K562 (cell line): ENCODE results near the gene TCEA3.

ENCODE experiments used
- CBX5 ChIP-seq: IDR thresholded peaks from 2 replicates; pipeline ENCODE4 v1.6.1; 2014; ENCODE audit warnings: low read depth, borderline replicate concordance
- KLF16 ChIP-seq: IDR thresholded peaks from 2 replicates; pipeline ENCODE4 v1.6.1; 2016; ENCODE audit warnings: antibody characterized with exemption
- LEF1 ChIP-seq: fragments of 450-650 bp; IDR thresholded peaks from 2 replicates; pipeline ENCODE4 v1.6.1; 2016; ENCODE audit warnings: mild to moderate bottlenecking
- NR2C2 ChIP-seq, 2 experiments: fragments of 200-800 bp in 1 of 2; sonication (Bioruptor generic) in 1 of 2; sonication (generic) in 1 of 2; formaldehyde crosslinking in 1 of 2; IDR thresholded peaks; 2 replicates each; pipeline versions ENCODE4 v1.6.1 to v1.8.0; 2016 to 2022; ENCODE audit warnings: mild to moderate bottlenecking in 1 of 2, missing compliant biosample characterization in 1 of 2, missing genetic modification characterization in 1 of 2, missing genetic modification reagents in 1 of 2
- TAF1 ChIP-seq: IDR thresholded peaks from 2 replicates; pipeline ENCODE4 v1.6.1; 2011; ENCODE audit warnings: mild to moderate bottlenecking, low read length, moderate library complexity; ENCODE audit not compliant: insufficient read depth, control insufficient read depth, severe bottlenecking; ENCODE audit errors: extremely low read depth
- TOE1 ChIP-seq, 2 experiments: fragments of 450-650 bp in 1 of 2; sonication (generic) in 1 of 2; formaldehyde crosslinking in 1 of 2; IDR thresholded peaks; 2 replicates each; pipeline versions ENCODE4 v1.7.1 to v1.8.0; 2016 to 2022; ENCODE audit warnings: borderline replicate concordance in 2 of 2, mild to moderate bottlenecking in 2 of 2, antibody characterized with exemption in 1 of 2, inconsistent platforms in 1 of 2, low read depth in 1 of 2, missing genetic modification reagents in 1 of 2, moderate library complexity in 1 of 2
- ZNF134 ChIP-seq: fragments of 250-450 bp; sonication (Bioruptor Pico); conservative IDR thresholded peaks from 2 replicates; pipeline ENCODE4 v1.4.0; 2020
- TF ChIP-seq, protein P1 (sequence below), 3 experiments: IDR thresholded peaks in 2 of 3; conservative IDR thresholded peaks in 1 of 3; 2 replicates each; pipeline ENCODE4 v1.5.1; 2011 to 2012; ENCODE audit warnings: low read length in 3 of 3, mild to moderate bottlenecking in 3 of 3, control low read depth in 2 of 3, improper control_type of control experiment in 1 of 3, inconsistent platforms in 1 of 3, low read depth in 1 of 3, mixed read lengths in 1 of 3, moderate library complexity in 1 of 3; ENCODE audit not compliant: insufficient read depth in 2 of 3

DNA sequence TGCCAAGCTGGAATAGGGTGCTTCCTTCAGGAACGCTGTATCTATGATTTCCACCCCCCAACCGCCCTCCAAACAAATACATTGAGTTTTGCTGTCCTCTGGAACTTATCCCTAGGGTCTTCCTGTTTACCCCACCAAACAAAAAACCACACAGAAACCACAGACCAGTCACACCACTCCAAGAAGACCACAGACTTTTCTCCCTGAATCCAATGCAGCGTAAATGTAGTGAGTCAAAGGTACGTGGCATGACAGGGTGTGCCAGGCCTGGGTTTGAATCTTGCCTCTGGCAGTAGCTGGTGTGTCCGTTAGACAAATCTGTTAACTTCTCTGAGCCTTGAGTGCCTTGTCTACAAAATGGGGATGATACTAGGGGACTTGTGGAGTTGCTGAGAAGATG lies 31.7 kb upstream of the TCEA3 start:
- TF ChIP-seq TOE1 (IDR thresholded peaks at IDR 0.05; ENCODE audit: borderline replicate concordance) (no peak), TOE1 (CRISPR knock-in tag; IDR thresholded peaks at IDR 0.05; ENCODE audit: borderline replicate concordance, low read depth) (no peak), KLF16 (no peak), NR2C2 (CRISPR knock-in tag; IDR thresholded peaks at IDR 0.05) (no peak), NR2C2 (tag; IDR thresholded peaks at IDR 0.05) (no peak), TAF1 (no peak), ZNF134 (CRISPR knock-in tag) (no peak), CBX5 (no peak), LEF1 (no peak)
- TF ChIP-seq, protein P1, sequence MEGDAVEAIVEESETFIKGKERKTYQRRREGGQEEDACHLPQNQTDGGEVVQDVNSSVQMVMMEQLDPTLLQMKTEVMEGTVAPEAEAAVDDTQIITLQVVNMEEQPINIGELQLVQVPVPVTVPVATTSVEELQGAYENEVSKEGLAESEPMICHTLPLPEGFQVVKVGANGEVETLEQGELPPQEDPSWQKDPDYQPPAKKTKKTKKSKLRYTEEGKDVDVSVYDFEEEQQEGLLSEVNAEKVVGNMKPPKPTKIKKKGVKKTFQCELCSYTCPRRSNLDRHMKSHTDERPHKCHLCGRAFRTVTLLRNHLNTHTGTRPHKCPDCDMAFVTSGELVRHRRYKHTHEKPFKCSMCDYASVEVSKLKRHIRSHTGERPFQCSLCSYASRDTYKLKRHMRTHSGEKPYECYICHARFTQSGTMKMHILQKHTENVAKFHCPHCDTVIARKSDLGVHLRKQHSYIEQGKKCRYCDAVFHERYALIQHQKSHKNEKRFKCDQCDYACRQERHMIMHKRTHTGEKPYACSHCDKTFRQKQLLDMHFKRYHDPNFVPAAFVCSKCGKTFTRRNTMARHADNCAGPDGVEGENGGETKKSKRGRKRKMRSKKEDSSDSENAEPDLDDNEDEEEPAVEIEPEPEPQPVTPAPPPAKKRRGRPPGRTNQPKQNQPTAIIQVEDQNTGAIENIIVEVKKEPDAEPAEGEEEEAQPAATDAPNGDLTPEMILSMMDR (IDR thresholded peaks at IDR 0.05 in 2 of 3, conservative IDR thresholded peaks at IDR 0.05 in 1 of 3; ENCODE audit: insufficient read depth in 2 of 3, low read depth in 1 of 3, low read length in 3 of 3): no peak
